ENCODE measurements around the gene SARS1.

Gene SARS1

DNA sequence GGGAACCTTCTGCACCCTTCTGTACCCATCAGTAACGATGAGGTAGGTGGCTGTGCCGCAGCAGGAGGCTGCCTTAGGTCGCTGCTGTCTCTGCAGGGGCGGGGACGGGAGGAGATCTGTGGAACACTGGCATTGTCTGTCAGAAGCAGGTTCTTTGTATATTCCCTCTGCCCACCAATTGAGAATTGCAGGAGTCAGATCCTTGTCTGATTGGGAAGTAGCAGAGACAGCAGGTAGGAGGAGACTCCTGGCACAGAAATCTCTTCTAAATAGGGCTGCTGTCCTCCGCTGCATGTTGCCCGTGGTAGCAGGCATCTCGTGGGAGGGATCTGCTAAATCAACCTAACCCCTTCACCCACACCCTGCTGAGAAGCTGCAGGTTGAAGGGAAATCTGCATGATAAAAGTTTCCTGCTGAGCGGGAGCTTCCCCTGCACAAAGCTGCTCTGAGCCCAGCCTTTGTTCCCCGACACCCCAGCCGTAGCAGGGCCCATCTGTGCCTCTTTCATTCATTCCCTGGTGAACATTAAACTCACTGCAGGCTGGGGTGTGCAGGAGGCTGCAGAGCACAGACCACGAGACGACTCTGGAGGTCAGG lies 15.9 kb downstream of the SARS1 start:
- DNase-seq, result no peak

DNA sequence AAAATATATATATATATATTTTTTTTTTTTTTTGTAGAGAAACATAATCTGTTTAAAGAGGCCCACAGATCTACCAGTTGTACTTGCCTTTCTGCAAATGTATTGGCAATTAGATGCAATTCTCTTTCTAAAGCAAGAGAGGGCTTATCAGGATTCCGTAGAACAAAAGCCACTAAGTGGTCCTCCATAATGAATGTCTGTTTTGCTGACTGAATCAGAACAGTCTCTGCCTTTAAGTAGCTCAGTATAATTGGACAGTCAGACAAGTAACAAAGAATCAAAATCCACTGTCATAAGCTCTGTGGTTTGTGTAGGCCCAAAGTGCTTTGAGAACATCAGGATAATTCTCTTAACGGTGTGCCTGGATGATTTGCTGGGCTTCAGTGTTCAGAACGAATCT lies 17.3 kb downstream of the SARS1 start:
- no peak for DNase-seq

DNA sequence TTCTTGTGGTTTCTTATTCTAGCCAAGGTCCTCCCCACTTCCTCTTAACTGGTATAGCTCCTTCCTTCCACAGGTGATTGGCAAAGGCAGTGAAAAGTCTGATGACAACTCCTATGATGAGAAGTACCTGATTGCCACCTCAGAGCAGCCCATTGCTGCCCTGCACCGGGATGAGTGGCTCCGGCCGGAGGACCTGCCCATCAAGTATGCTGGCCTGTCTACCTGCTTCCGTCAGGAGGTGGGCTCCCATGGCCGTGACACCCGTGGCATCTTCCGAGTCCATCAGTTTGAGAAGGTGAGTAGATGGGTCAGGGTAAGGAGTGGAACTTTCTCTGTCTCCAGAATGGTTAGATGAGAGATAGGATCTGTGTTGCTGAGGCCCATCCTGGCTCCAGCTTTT lies 21.4 kb downstream of the SARS1 start:
- DNase-seq, result no peak

DNA sequence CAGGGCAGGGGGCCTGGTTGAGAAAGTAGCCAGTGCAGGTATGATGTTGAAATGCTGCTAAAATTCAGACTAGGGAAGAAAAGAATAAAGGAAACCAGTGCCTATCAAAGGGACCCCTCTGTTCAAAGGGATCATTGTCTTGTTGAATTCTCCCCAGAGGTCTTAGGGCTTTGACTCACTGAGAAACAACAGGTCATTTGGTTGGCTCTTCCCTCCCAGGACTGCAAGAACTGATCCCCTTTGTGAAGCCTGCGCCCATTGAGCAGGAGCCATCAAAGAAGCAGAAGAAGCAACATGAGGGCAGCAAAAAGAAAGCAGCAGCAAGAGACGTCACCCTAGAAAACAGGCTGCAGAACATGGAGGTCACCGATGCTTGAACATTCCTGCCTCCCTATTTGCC lies 23.8 kb downstream of the SARS1 start:
- no peak for DNase-seq

DNA sequence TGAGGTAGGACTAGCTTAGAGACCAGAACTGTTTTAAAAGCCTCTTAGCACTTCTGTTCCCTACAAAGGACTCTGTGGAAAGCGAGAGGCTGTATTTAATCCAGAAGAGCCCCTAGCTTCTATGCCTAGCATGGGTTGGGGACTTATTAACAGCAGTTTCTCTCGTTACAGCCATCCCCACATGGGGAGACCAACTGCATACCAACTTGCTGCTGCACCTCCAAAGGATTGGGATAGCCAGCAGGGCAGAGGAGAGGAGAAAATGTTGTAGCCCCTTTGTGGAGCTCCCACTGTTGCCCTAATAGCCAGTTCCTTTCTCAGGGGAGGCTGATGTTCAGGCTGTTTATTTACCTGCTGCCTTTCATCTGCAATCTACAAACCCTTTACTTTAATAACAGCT lies 24.7 kb downstream of the SARS1 start:
- no peak for DNase-seq

DNA sequence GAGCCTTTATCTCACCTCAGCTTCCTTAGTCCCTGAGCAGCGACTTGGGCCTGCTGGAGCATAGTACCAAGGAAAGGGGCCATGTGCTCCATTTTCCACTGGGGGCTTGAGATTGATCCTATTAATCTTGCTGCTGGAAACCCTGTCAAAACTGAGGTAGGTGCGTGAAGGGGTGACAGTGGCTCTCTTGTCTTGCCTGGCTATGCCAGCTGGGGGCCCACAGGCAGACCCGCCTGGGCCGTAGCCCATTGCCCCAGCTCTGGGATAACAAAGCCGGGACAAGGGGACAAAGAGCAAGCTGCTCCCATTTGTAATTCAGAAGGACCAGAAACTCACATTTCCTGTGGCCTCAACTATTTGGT lies 25.3 kb downstream of the SARS1 start:
- DNase-seq, result no peak

DNA sequence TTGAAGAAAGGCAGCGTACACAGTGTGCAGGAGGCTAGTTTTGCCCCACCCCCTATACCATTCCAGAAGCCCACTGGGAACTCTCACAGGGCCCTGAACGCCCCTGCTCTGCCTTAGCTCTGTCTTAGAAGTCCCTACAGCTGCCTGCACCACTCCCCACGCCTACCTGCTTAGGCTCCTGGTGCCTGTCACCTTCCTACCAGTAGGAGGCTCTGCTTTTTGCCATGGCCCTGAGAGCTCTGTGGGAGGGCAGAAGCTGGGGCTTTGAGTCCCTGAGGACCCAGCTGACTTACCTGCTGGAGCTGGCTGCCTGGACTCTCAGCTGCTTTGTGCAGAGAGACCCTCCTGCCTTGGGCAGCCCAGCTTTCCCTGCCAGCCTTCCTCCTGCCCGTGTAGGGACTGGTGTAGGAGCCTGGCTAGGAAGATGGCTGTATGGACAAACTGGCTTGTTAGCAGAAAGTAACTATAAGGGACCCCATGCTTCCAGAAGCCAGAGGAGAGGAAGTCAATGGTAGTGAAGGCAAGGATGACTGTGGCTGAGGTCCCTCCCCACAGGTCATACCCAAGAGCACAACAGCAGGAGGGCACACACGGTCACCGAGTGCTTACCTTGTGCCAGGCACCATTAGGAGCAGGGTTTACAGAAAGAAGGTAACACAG lies 25.8 kb downstream of the SARS1 start:
- no peak for DNase-seq

DNA sequence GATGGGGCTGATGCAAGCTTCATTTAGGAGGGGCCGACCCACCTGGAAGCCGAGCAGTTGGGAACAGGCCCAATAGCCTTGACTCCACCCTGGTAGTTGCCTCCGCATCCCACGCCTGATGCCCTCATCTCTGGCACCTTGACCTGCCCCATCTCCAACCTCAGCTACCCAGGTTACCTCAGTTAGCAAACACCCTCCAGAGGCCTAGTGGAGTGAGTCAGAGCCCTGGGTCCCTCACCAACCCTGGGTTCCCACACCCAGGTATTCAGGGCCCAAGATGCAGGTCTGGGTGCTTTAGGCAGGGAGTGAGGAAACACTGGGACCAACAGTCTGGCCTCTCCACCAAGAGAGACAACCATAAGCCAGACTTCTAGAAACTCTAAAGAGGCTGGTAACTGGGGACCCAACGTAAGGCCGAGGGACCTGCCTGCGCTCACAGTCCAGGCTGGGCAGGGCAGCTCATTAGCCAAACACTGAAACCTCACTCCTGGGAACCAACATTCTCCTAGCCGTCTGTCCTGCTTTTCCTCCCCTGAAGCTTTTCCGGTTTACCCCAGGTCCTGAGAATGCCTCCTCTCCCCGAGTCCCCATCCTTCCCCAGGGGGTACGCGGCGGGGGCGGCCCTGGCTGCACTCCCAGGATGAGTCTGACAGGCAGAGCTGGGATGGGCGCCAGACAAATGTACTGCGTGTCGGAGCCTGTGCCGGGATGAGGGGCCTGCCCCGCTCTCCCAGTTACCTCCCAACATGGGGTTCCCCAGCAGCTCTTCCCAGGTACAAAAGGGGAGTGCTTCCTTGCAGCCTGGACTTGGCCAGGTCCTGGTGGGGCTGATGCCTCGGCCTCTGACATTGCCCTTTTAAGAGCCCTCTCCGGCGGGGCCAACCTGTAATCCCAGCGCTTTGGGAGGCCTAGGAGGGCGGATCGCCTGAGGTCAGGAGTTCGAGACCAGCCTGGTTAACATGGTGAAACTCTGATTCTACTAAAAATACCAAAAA lies 26.7 kb downstream of the SARS1 start:
- DNase-seq, result no peak

DNA sequence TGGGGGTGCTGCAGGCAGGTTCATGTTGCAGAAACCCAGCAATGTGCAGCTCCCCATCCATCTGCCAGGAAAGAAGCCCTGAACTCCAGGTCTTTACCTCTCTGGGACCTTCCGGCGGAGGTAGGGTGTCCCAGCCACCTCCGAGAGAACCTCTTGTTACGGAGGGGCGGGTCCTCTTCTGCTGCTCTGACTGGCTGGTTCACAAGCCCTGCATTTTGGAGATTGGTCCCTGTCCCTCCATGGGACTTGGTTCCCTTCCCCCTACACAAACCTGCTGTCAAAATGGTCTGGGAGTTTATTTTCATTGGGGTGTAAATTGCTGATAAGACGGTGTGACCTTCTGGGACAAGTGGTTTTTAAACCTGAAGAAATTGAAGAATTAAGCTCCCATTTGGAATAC lies 27.6 kb downstream of the SARS1 start:
- no peak for DNase-seq

DNA sequence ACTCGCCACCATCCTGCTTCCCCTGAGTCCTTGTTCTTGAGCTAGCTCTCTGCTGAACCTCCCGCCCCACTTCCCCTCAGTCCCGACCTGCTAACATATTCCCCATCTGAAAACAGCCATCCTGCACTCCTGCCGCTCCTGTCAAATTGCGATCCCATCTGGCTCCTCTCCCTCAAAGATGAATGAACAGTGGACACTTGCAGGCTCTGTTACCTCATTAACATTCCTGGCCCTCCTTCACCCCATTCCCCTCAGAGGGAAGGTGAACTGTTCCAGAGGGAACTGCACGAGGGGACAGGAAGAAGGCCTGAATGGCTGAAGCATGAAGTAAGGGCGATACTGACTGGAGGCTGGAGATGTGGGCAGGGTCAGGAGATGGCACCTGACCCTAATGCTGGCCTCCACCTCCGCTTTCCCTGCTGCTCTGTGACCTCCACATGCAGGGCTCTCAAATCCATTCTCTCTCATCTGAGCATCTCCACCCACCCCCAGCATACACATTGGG lies 28.2 kb downstream of the SARS1 start:
- DNase-seq, result no peak

DNA sequence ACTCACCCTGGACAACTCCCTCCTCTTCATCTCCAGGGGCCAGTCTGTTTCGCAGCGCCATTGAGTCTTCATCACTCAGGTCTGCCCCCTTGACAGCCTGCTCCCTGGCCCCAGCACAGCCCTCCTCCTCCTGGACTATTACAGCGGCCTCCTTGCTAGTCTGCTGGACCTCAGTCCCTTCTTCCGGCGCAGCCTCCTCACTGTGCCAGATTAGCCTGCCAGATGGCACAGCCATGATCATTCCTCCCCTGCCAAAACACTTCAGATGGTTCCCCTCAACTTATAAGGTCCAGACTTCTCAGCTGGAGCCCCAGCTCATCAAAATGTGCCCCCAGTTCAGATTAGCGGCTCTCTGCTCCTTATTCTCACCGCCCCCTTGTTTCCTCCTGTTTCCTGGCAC lies 28.7 kb downstream of the SARS1 start:
- DNase-seq, result no peak

DNA sequence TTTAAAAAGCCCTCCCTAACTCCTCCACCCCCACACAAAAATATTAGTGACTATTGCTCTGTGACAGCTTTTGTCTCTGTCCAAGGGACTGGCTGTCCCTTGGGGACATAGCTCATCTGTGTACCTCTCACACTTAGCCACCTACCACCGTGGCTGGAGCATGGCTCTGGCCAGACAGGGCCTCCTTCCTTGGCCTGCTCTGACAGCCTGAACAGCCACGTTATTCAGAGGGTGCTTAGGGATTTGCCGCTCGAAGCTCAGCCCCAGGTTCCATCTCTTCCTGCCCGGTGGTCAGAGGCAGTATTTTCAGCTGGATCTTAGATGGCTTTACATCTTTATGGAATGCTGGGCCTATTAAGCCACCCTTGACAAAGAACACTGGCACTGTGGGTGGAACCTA lies 29.5 kb downstream of the SARS1 start:
- DNase-seq, result no peak

DNA sequence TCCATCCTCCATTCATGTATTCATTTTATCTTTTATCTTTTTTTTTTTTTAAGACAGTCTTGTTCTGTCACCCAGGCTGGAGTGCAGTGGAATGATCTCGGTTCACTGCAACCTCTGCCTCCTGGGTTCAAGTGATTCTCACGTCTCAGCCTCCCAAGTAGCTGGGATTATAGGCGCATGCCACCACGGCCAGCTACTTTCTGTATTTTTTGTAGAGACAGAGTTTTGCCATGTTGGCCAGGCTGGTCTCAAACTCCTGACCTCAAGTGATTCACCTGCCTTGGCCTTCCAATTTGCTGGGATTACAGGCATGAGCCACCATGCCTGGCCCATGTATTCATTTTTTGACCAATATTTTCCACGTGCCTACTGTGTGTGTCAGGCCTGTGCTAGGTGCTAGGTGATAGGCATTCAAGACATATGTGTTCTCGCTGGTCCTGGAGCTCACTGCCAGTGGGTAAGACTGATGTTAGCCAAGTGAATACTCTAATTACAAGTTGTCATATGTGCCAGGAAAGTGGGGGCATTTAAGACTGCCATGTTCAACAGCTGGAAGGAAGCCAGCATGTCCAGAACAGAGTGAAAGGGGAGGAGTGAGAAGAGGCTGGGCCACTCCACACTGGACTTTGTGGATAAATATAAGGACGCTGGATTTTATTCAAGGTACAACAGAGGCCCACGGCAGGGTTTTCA lies 30.3 kb downstream of the SARS1 start:
- DNase-seq, result no peak

DNA sequence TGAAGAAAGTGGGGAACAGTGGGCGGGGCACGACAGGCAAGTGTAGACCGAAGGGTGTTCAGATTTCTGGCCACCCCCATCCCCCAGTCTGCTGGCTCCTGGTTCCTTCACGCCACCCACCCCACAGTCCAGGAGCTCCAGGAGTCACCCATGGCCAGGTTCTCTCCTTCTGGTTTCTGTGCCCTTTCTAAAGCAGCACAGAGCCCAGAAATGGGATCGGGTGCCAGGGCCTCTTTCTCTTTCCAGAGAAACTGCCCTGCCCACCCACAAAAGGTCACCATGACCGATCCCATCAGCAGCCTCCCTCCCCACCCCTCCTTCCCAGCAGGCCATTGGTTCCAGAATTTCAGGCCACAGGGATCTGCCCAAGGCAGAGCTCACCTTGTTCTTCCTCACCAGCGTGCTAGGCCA lies 32.4 kb downstream of the SARS1 start:
- no peak for DNase-seq

DNA sequence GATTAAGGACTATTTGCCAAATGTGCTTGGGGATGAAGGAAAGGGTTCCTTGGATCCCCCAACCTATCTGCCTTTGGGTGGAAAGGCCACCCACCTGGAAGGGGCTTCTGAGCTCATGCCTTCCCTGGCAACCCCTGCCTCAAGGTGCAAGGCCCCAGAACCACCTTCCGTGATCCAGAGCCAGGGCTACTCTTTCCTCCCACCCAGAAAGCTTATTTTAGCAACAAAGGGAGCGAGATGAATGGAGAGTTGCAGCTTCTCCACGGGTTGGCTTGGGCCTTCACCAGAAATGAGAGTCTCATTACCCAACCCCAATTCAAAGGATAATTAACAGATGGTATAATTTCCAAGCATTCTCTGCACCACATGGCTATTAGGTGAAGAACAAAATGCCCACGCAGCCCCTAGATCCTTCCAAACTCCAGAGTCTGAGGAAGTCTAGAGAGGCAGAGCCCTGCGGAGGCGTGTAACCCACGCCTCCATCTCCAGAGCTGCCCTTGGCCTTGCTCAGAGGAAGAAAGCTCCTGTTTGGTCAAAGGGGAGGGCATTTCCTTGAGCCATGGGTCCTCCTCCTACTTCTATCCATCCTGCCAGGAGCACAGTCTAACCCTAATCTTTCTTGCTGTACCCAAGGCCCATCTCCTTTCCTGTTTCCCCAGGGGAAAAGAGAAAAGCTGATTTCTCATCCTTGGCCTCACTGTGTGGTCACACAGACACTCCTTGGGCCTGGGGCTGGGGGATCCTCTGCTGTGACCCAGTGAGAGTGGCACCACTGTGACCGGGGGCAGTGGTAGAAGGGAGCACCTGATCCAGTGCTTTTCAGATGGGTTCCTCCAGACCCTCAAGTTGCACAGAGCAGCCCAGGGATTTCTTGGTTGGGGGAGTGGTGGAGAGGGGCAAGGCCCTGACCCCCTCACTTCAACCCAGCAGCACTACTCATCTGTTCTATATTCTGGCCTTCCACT lies 34.0 kb downstream of the SARS1 start:
- no peak for DNase-seq

DNA sequence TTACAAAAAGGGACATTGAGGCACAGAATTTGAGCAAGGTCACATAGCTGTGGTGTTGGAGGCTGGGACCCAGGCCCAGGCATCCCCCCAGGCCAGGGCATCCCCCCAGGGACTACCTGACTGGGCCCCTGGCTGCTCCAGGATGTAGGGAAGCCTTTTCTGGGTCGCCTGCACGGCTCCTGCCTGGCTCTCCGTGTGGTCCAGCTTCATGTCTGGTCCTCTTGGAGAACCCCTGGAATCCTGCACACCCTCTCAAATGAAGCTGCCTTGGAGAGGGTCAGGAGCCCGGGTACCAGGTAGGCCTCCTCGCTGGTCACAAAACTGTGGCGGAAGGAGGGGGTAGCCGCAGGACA lies 34.7 kb downstream of the SARS1 start:
- DNase-seq, result no peak

DNA sequence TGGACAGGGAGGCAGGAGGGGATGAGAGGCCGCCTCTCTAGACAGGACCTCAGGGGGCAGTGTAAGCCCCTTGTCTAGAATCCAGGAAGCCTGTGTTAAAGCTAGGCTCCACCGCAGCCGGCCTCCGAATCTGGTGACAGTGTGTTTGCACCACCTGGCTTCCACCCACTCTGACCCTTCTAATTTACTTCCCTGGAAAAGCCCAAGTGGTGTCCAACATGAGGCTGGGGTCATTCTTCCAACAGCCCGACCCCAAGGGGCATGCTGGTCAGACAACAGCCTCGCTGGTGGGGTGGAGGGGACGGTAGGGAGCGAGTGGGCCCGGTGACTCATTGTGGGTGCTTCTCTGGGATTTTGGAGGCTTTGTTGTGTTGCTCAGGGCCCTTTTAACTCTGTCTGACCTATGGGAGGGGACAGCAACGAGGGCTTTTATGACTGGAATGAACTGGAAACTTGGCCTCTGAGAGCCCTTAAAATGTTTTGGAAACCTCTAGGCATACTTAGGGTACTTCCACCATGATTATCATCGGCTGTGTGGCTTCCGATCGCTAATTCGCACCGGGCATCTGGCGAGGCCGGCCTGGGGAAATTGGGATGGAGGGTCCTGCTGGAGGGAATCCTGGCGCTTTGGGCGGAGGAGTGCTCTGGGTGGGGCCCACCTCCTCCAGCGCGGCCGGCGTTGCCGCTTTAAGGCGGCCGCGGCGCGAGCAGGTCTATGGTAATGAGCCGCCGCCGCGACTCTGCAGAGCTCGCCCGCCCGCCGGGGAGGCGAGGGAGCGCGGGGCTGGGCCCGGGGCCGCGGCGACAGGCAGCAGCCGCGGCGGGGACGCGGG lies 35.3 kb downstream of the SARS1 start, which contains the start of gene CELSR2:
CELSR2 (plus strand) TSS at position 743 of the 833 bp plus-strand sequence. CDS start 541 bp downstream, outside the sequence.
- no peak for DNase-seq

DNA sequence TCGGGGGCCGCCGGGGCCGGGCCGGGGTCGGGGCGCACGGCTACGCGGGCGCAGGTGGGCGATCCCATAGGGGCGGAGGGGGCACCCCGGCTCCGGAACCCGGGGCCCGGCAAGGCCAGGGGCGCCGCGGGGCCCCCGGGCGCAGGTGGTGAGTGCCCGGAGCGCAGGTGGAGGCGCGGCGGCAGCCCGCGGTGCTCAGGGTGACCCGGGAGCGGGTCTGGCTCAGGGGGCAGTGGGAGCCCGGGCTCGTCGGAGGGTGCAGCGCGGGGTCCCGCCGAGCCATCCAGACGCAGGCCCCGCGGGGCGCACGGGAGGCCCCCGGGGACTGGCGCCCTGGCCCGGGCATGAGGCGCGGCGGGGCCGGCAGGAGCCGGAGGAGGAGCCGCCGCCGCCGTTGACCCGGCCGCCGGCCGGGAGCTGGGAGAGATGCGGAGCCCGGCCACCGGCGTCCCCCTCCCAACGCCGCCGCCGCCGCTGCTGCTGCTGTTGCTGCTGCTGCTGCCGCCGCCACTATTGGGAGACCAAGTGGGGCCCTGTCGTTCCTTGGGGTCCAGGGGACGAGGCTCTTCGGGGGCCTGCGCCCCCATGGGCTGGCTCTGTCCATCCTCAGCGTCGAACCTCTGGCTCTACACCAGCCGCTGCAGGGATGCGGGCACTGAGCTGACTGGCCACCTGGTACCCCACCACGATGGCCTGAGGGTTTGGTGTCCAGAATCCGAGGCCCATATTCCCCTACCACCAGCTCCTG lies 36.1 kb downstream of the SARS1 start:
- no peak for DNase-seq

DNA sequence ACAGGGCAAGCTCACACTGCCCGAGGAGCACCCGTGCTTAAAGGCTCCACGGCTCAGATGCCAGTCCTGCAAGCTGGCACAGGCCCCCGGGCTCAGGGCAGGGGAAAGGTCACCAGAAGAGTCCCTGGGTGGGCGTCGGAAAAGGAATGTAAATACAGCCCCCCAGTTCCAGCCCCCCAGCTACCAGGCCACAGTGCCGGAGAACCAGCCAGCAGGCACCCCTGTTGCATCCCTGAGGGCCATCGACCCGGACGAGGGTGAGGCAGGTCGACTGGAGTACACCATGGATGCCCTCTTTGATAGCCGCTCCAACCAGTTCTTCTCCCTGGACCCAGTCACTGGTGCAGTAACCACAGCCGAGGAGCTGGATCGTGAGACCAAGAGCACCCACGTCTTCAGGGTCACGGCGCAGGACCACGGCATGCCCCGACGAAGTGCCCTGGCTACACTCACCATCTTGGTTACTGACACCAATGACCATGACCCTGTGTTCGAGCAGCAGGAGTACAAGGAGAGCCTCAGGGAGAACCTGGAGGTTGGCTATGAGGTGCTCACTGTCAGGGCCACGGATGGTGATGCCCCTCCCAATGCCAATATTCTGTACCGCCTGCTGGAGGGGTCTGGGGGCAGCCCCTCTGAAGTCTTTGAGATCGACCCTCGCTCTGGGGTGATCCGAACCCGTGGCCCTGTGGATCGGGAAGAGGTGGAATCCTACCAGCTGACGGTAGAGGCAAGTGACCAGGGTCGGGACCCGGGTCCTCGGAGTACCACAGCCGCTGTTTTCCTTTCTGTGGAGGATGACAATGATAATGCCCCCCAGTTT lies 36.9 kb downstream of the SARS1 start:
- DNase-seq, result no peak

All from SIG-M5 (cell line).